ENCODE measurements around the gene LGMN. TPM values are rescaled to one million over a fixed set of nuclear protein-coding genes. Genes with fewer than 3 reads are reported as not detected.

The LGMN gene
- polyA plus RNA-seq, 1 donor from 2014 or later, result 48.0 TPM

DNA sequence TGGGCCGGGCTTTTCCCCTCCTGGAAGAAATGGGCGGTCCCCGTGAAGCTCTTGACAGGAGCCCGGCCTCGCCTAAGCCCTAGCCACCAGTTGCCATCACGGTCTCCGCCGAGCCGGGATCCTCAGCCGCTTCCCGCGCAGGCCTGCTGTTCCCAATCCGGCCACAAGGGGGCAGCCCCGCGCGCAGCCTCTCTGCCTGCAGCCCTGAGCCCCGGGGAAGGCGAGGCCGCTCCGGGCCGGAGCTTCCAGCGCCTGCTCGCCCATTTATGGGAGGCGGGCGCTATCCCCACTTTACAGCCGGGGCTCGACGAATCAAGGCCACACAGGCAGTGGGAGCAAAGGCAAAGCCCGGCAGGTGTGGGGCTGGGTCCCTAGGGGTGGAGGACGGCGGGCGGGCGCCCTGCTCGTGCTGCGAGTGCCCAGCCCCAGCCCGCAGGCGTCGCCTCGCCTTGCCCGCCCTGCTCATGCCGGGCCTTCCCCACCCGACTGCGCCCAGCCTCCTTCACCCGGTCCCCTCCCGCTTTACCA, 61.5 kb downstream of the LGMN start:
- Histone ChIP-seq H3K36me3 (ENCODE audit: insufficient read depth, low read length) (no peaks in the 10 kb centered on the region), H3K9me3 (ENCODE audit: low read length) (no peaks in the 10 kb centered on the region), H3K4me2 (ENCODE audit: low read length) (peak overlapping the region; percentile 59), H2AFZ (ENCODE audit: low read depth, low read length) (peak overlapping the region; percentile 27), H3K9me2 (ENCODE audit: insufficient read depth, low read length) (no peaks in the 10 kb centered on the region), H4K20me1 (ENCODE audit: insufficient read depth) (no peaks in the 10 kb centered on the region), H3K4me3 (ENCODE audit: low read length) (peak overlapping the region; percentile 70), H3F3A (ENCODE audit: insufficient read depth, low read length, poor library complexity, severe bottlenecking) (no peaks in the 10 kb centered on the region), H3K9ac (ENCODE audit: low read length) (peak overlapping the region; percentile 39), H3K27ac (ENCODE audit: low read length) (no peak overlapping the region), H3K79me2 (replicated peaks; ENCODE audit: insufficient read depth, low read length) (no peaks in the 10 kb centered on the region), H3K27me3 (ENCODE audit: insufficient read depth, low read depth, low read length) (peaks cover 25% of the 10 kb centered on the region)
- TF ChIP-seq EZH2 (IDR thresholded peaks at IDR 0.05; ENCODE audit: borderline replicate concordance, insufficient read depth, low read length, poor library complexity, severe bottlenecking), result no peak
- TF ChIP-seq EP300 (conservative IDR thresholded peaks at IDR 0.05; ENCODE audit: poor library complexity, severe bottlenecking), result no peak
- peak; percentile 86 for TF ChIP-seq RAD21 (conservative IDR thresholded peaks at IDR 0.05)
- TF ChIP-seq SMC3 (conservative IDR thresholded peaks at IDR 0.05; ENCODE audit: poor library complexity), result peak; percentile 94
- TF ChIP-seq TAF1 (IDR thresholded peaks at IDR 0.05; ENCODE audit: low read depth), result no peak
- peak; percentile 97 for TF ChIP-seq CTCF (IDR thresholded peaks at IDR 0.05; ENCODE audit: poor library complexity, severe bottlenecking)
- no peak for TF ChIP-seq POLR2AphosphoS5 (IDR thresholded peaks at IDR 0.05)
- no peak for TF ChIP-seq REST (IDR thresholded peaks at IDR 0.05; ENCODE audit: borderline replicate concordance)
- TF ChIP-seq MXI1 (conservative IDR thresholded peaks at IDR 0.05; ENCODE audit: poor library complexity, severe bottlenecking), result no peak

GRCh38 chr14:92686411-92686899, 62.0 kb downstream of the LGMN start:
- H3K4me3 ChIP-seq (ENCODE audit: low read length), result peak overlapping the region; percentile 70
- H3K4me2 ChIP-seq (ENCODE audit: low read length), result no peak overlapping the region
- no peak overlapping the region for H2AFZ ChIP-seq (ENCODE audit: low read depth, low read length)
- no peaks in the 10 kb centered on the region for H3F3A ChIP-seq (ENCODE audit: insufficient read depth, low read length, poor library complexity, severe bottlenecking)
- no peak overlapping the region for H3K9ac ChIP-seq (ENCODE audit: low read length)
- no peaks in the 10 kb centered on the region for H4K20me1 ChIP-seq (ENCODE audit: insufficient read depth)
- TF ChIP-seq POLR2AphosphoS5 (IDR thresholded peaks at IDR 0.05), result no peak
- H3K9me3 ChIP-seq (ENCODE audit: low read length), result no peaks in the 10 kb centered on the region
- H3K79me2 ChIP-seq (replicated peaks; ENCODE audit: insufficient read depth, low read length), result no peaks in the 10 kb centered on the region
- no peak overlapping the region for H3K27ac ChIP-seq (ENCODE audit: low read length)
- H3K9me2 ChIP-seq (ENCODE audit: insufficient read depth, low read length), result no peaks in the 10 kb centered on the region
- peaks cover 25% of the 10 kb centered on the region for H3K27me3 ChIP-seq (ENCODE audit: insufficient read depth, low read depth, low read length)
- no peaks in the 10 kb centered on the region for H3K36me3 ChIP-seq (ENCODE audit: insufficient read depth, low read length)

All from neural cell (in vitro differentiated cells).